NCI-H187 treated with DMSO at 0.1 percent for 48 hours (cell line): ENCODE results near the gene LIPE.

Source experiments
- DNase-seq: peaks from one replicate; lab custom pipeline; 2025; lab: John Stamatoyannopoulos, UW

Gene LIPE

DNA sequence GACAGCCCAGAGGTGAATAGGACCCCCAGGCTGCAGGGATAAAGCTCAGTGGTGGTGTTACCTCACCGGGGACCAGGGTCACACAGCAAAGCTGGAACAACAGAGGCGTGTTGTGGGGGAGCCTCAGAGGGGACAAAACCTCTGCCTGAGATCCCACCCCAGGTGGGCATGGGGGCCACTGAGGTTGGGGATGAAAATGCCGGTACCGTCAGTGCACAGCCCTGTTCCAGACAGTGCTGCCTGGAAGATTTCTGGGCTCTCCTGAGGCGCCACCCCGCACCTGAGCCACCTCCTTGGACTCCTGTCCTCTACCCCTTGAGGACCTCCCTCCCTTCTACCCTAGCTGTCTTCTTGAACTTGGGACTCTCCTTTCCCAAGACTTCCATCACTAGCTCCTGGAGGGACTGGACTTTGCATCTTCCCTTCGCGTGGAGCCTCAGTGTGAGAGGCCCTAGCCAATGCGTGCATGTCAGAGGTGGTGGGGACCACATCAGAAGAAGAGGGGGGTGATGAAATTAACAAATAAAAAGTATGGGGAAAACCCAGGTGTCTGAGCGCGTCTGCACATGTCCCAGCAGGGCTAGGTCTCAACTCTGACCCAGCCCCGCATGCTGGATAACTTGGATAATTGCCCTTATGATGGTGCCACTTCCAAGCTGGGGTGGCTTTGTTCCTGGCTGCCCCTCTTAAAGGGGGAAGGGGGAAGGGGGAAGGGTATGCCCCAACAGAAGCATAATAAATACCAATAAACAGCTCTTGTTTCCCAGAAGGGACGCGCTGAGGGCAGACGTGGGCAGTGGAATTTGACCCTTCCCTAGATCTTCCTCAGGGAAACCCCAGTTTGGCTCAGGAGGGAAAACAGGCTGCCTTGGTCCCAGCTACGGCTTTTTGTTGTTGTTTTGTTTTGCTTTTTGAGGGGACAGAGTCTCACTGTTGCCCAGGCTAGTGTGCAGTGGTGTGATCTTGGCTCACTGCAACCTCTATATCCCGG, 48.7 kb downstream of the LIPE start:
- no peak for DNase-seq

GRCh38 chr19:42376177-42376555, 51.0 kb downstream of the LIPE start:
- no peak for DNase-seq

DNA sequence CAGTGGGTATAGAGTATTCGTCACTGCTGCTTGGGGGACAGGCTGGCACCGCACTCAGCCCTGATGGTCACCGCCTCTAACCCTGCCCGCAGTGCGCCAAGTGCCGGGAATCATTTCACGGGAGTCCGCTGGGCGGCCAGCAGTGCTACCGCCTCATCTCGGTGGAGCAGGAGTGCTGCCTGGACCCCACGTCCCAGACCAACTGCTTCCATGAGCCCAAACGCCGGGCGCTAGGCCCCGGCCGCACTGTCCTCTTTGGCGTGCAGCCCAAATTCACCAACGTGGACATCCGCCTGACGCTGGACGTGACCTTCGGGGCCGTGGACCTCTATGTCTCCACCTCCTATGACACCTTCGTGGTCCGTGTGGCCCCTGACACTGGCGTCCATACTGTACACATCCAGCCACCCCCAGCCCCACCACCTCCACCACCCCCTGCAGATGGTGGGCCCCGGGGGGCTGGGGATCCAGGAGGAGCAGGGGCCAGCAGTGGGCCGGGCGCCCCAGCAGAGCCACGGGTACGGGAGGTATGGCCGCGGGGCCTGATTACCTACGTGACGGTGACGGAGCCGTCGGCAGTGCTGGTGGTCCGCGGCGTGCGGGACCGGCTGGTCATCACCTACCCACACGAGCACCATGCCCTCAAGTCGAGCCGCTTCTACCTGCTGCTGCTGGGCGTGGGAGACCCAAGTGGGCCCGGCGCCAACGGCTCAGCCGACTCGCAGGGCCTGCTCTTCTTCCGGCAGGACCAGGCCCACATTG, 51.6 kb downstream of the LIPE start:
- DNase-seq, result no peak

- DNase-seq, result no peak
Observed at GRCh38 chr19:42374826-42375376, 52.3 kb downstream of the LIPE start.

DNA sequence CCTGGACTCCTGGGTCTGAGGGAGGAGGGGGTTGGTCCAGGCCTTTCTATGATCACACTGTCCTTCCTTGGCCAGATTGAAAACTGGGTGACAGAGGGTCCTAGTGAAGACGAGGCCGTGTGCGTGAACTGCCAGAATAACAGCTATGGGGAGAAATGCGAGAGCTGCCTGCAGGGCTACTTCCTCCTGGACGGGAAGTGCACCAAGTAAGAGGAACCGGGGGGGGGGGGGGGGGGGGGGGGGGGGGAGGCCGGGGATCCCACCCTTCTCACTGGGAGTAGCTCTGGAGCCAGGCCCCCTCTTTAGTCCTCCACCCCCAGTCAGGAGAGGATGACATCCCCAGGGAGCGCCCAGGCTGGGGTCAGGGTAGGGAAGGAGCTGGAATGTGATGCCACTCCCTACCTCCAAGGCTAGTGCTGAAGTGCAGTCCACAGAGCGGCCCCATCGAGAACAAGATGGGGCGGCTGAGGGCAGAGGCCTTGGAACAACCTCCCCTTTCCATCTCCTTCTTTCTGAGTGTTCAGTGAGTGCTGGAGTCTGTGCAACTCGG, 56.5 kb downstream of the LIPE start:
- no peak for DNase-seq

DNA sequence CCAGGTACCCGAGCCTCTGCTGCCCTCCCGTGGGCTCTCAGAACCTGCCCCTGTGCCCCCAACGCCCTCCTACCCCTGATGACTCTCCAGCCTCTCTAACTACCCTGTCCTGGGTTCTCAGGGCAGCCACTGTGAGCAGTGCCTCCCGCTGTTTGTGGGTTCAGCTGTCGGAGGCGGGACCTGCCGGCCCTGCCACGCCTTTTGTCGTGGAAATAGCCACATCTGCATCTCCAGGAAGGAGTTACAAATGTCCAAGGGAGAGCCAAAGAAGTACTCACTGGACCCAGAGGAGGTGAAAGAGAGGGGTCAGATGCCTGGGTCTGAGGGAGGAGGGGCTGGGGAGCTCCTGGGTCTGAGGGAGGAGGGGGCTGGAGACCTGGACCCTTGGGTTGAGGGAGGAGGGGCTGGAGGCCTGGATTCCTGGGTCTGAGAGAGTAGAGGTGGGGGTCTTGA, 57.1 kb downstream of the LIPE start:
- DNase-seq, result no peak

GRCh38 chr19:42369433-42370067, 57.6 kb downstream of the LIPE start:
- no peak for DNase-seq

DNA sequence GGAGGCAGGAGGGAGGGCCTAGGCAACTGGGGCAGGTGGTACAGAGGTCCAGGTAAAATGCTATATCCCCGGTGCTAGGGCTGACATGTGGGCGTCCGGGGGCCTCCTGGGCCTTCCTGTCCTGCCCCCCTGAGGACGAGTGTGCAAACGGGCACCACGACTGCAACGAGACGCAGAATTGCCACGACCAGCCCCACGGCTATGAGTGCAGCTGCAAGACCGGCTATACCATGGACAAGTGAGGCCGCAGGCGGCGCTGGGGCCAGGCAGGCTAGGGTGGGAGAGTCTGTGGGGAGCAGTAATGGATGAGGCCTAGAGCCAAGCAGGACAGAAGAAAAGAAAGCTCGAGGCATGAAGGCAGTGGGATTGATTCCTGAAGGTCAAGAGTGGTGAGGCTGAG, 58.4 kb downstream of the LIPE start:
- DNase-seq, result no peak

DNA sequence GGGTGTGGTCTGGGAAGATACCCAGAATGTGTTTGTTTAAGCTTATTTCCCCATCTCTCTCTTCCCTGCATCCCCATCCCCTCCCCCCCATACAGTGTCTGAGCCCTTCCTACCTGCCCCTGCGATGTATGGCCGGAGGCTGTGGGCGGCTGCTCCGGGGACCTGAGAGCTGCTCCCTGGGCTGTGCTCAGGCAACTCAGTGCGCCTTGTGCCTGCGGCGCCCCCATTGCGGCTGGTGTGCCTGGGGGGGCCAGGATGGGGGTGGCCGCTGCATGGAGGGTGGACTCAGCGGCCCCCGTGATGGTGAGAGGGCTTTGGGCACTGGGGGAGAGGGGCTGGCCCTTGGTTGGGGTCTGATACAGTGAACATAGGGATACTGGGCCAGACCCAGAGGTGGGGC, 58.8 kb downstream of the LIPE start:
- no peak for DNase-seq

GRCh38 chr19:42367929-42368328, 59.3 kb downstream of the LIPE start:
- no peak for DNase-seq

GRCh38 chr19:42366673-42367072, 60.5 kb downstream of the LIPE start:
- DNase-seq, result no peak

DNA sequence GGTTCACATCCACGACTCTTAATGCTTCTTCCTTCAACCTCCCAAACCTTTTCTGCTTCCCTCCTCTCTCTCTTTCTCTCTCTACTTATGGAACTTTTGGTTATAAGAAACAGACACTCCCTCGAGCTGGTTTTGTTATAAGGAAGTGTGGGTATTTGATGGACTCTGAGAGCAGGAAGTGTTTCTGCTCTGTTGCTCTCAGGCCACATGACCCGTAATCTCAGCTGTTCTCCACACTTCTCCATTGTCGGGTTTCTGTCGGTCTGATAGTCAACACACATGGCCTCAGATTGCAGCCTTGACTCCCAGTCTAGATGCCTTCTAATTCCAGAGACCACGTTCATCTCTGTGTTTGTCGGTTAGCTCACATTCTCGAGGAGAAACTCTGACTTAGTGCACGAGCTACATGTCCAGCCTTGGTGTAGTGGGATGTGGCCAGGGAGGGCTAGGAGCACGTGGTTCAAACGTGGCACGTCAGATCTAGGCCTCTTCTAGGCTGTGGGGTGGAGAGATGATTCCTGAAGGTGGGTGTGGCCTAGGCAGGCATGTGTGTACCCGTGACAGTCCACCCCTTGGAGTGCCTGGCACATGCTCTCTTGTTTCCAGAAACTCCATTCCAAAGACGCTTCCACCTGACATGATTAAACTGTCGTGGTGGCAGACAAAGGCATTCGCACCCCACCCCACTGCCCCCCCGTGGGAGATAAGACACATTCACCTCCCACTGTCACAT, 63.4 kb downstream of the LIPE start:
- DNase-seq, result no peak

- DNase-seq, result no peak
Observed at GRCh38 chr19:42362891-42363440, 64.2 kb downstream of the LIPE start.

- no peak for DNase-seq
Observed at GRCh38 chr19:42362342-42362741, 64.8 kb downstream of the LIPE start.

GRCh38 chr19:42361545-42361910, 65.7 kb downstream of the LIPE start:
- no peak for DNase-seq

- DNase-seq, result no peak
Observed at GRCh38 chr19:42360787-42361544, 66.2 kb downstream of the LIPE start.

DNA sequence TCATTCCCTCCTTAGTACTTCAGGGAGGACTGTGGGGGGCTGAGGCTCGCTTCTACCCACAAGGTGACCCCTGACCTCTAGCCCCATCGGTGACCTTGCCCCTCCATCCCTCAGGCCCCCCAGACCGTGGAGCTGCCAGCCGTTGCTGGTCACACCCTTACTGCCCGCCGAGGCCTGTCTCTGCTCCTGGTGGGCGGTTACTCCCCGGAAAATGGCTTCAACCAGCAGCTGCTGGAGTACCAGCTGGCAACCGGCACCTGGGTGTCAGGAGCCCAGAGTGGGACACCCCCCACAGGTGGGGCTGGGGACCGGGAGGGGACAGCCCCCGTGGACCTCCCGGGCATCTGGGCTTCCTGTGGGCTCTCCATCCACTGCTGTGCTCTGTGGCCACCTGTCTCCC, 69.9 kb downstream of the LIPE start:
- DNase-seq, result no peak

- DNase-seq, result no peak
Observed at GRCh38 chr19:42356686-42357085, 70.5 kb downstream of the LIPE start.

DNA sequence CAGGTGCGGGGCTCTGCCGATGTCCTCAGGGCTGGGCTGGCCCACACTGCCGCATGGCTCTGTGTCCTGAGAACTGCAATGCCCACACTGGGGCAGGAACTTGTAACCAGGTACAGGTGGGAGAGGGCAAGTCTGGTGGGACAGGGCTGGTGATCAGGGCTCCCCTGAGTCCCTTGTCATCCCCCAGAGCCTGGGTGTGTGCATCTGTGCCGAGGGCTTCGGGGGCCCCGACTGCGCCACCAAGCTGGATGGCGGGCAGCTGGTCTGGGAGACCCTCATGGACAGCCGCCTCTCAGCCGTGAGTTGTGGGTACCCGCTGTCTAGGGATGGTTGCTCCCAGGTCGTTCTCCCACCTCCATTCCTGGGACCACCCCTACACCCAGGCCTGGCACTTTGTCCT, 71.3 kb downstream of the LIPE start:
- DNase-seq, result no peak

DNA sequence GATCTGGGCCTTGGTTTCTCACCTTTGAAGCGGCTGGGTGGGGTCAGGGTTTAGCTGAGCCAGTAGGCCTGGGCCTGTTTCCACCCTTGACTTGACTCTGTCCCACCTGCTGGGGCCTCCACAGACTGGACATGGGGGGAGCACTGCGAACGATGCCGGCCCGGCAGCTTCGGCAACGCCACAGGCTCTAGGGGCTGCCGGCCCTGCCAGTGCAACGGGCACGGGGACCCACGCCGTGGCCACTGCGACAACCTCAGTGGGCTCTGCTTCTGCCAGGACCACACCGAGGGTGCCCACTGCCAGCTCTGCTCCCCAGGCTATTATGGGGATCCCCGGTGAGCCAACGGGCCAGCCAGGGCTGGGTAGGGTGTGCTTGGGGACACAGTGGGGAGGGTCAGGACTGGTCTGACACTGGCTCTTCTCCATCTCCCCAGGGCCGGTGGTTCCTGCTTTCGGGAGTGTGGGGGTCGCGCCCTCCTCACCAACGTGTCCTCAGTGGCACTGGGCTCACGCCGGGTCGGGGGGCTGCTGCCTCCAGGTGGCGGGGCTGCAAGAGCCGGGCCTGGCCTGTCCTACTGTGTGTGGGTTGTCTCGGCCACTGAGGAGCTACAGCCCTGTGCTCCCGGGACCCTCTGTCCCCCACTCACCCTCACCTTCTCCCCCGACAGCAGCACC, 73.7 kb downstream of the LIPE start:
- DNase-seq, result no peak
